Calu3 (cell line): ENCODE measurements around the gene TMEM39A. TPM values are rescaled to one million over a fixed set of nuclear protein-coding genes. Genes with fewer than 3 reads are reported as not detected.

Experiments
- BruUV-seq: library from RNA; stranded (reverse); fragments of 400-500 nt; replicated peaks from 2 replicates; lab custom pipeline; 2021; lab: Mats Ljungman, UMichigan
- CTCF ChIA-PET: fragments of 300-600 bp; sonication (Branson Sonifier 250); formaldehyde crosslinking; loops from one replicate; lab custom pipeline; 2022; ENCODE audit warnings: antibody characterized with exemption; lab: Charles Lee
- DNase-seq: peaks from one replicate; pipeline ENCODE4 v3.0.0; 2022
- H3K27ac Mint-ChIP-seq: one replicate; pipeline ENCODE4 v1.8.0; 2022; ENCODE audit warnings: mixed read lengths; ENCODE audit not compliant: unreplicated experiment
- H3K27me3 Mint-ChIP-seq: one replicate; pipeline ENCODE4 v1.8.0; 2022; ENCODE audit warnings: mixed read lengths; ENCODE audit not compliant: unreplicated experiment
- H3K36me3 Mint-ChIP-seq: one replicate; pipeline ENCODE4 v1.8.0; 2022; ENCODE audit warnings: mild to moderate bottlenecking, moderate library complexity, mixed read lengths; ENCODE audit not compliant: insufficient read depth, unreplicated experiment
- H3K4me1 Mint-ChIP-seq: one replicate; pipeline ENCODE4 v1.8.0; 2022; ENCODE audit warnings: mild to moderate bottlenecking, low read depth, mixed read lengths; ENCODE audit not compliant: unreplicated experiment
- H3K4me3 Mint-ChIP-seq: one replicate; pipeline ENCODE4 v1.8.0; 2022; ENCODE audit warnings: mild to moderate bottlenecking, low read depth, moderate library complexity, mixed read lengths; ENCODE audit not compliant: unreplicated experiment
- H3K9me3 Mint-ChIP-seq: one replicate; pipeline ENCODE4 v1.8.0; 2022; ENCODE audit warnings: low read depth, mixed read lengths; ENCODE audit not compliant: unreplicated experiment
- CTCF ChIP-seq: fragments of 200-600 bp; IDR thresholded peaks from one replicate; pipeline ENCODE4 v1.8.0; 2022; ENCODE audit warnings: antibody characterized with exemption; ENCODE audit not compliant: unreplicated experiment
- intact Hi-C: fragments of 100-400 bp; cut with micrococcal nuclease; formaldehyde crosslinking; loops from one replicate; pipeline ENCODE4 v1.10.0; 2022; ENCODE audit not compliant: unreplicated experiment
- total RNA-seq: library from RNA; stranded (reverse); gene quantifications from 2 replicates; pipeline ENCODE4 v1.2.3, GENCODE V29; 2022

TMEM39A gene
- total RNA-seq, 1 experiment from 2014 or later: 54.3 TPM

- no peak overlapping the region for H3K4me3 Mint-ChIP-seq
- H3K27ac Mint-ChIP-seq: no peak overlapping the region
- CTCF ChIA-PET: no interaction called here
- no peak for TF ChIP-seq CTCF
- H3K27me3 Mint-ChIP-seq: no peaks in the 10 kb centered on the region
- intact Hi-C loops: no loop called here
- BruUV-seq: no TSS peak
- no peak for DNase-seq
- no peaks in the 10 kb centered on the region for H3K9me3 Mint-ChIP-seq
- H3K36me3 Mint-ChIP-seq: no peaks in the 10 kb centered on the region
- H3K4me1 Mint-ChIP-seq: no peaks in the 10 kb centered on the region
Observed at GRCh38 chr3:119490153-119490552, 26.7 kb upstream of the TMEM39A start.

GRCh38 chr3:119485563-119485962 lies 22.1 kb upstream of the TMEM39A start:
- Mint-ChIP-seq H3K9me3 (no peaks in the 10 kb centered on the region), H3K36me3 (no peaks in the 10 kb centered on the region), H3K27ac (no peak overlapping the region), H3K27me3 (no peaks in the 10 kb centered on the region), H3K4me1 (no peaks in the 10 kb centered on the region), H3K4me3 (no peak overlapping the region)
- intact Hi-C loops: no loop called here
- TF ChIP-seq CTCF: no peak
- CTCF ChIA-PET: interaction anchor here (1.0 kb wide), 1 partner anchor 12 kb away, joined by 3 read pairs; the partner anchor contains the start of gene TIMMDC1
- BruUV-seq: no TSS peak
- no peak for DNase-seq

- CTCF ChIA-PET: no interaction called here
- H3K4me3 Mint-ChIP-seq: no peak overlapping the region
- DNase-seq: no peak
- H3K27me3 Mint-ChIP-seq: no peaks in the 10 kb centered on the region
- no TSS peak for BruUV-seq
- intact Hi-C loops: no loop called here
- H3K9me3 Mint-ChIP-seq: no peaks in the 10 kb centered on the region
- H3K27ac Mint-ChIP-seq: no peak overlapping the region
- H3K36me3 Mint-ChIP-seq: no peaks in the 10 kb centered on the region
- TF ChIP-seq CTCF: no peak
- no peaks in the 10 kb centered on the region for H3K4me1 Mint-ChIP-seq
Observed at GRCh38 chr3:119483101-119483500, 19.7 kb upstream of the TMEM39A start.

- DNase-seq: no peak
- Mint-ChIP-seq H3K4me1 (no peaks in the 10 kb centered on the region), H3K27me3 (no peaks in the 10 kb centered on the region), H3K36me3 (no peaks in the 10 kb centered on the region), H3K27ac (no peak overlapping the region), H3K9me3 (no peaks in the 10 kb centered on the region), H3K4me3 (no peak overlapping the region)
- CTCF ChIA-PET: no interaction called here
- intact Hi-C loops: no loop called here
- no peak for TF ChIP-seq CTCF
- BruUV-seq: no TSS peak
Observed at GRCh38 chr3:119481079-119481478, 17.7 kb upstream of the TMEM39A start.

- CTCF ChIA-PET: no interaction called here
- Mint-ChIP-seq H3K4me1 (peaks cover 14% of the 10 kb centered on the region), H3K4me3 (no peak overlapping the region), H3K27ac (no peak overlapping the region), H3K36me3 (peaks cover 25% of the 10 kb centered on the region), H3K27me3 (no peaks in the 10 kb centered on the region), H3K9me3 (no peaks in the 10 kb centered on the region)
- no peak for TF ChIP-seq CTCF
- no TSS peak for BruUV-seq
- intact Hi-C loops: no loop called here
- no peak for DNase-seq
Observed at GRCh38 chr3:119470866-119471265, 7.5 kb upstream of the TMEM39A start.
